ENCODE results near the gene HOXC6.

Gene HOXC6

DNA sequence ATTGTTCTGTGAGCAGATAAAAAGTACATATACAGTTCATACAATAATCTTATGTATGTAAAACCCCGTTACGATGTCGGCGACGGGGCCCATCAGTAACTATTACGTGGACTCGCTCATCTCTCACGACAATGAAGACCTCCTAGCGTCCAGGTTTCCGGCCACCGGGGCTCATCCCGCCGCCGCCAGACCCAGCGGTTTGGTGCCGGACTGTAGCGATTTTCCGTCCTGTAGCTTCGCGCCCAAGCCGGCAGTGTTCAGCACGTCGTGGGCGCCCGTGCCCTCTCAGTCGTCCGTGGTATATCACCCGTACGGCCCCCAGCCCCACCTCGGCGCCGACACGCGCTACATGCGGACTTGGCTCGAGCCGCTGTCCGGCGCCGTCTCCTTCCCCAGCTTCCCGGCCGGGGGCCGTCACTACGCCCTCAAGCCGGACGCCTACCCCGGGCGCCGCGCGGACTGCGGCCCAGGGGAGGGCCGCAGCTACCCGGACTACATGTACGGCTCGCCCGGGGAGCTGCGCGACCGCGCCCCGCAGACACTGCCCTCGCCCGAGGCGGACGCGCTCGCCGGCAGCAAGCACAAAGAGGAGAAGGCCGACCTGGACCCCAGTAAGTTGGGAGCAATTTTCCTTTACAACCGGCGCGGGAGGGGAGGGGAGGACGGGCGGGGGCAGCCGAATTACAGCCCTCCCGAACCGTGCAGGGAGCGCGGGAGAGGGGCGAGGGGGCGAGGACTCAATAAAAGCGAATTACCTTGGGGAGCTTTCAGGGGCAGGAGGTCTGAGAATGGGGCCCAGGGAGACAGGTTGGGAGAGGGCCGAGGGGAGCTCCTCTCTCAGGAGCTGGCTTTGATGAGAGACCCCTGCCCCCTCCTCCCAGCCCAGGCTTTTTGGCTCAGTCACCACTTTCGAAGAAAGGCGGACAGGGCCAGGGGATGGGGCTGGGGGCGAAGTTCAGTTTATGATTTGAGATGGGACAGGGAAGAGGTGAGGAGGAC lies 27.8 kb upstream of the HOXC6 start, which contains the start of gene HOXC9:
TSS of gene HOXC9 (plus strand) at position 46 of the 999 bp plus-strand sequence. CDS start at position 74, 28 bp downstream.
- DNase-seq (ENCODE audit: insufficient read length, low spot score), result no peak
- TF ChIP-seq, protein P1, sequence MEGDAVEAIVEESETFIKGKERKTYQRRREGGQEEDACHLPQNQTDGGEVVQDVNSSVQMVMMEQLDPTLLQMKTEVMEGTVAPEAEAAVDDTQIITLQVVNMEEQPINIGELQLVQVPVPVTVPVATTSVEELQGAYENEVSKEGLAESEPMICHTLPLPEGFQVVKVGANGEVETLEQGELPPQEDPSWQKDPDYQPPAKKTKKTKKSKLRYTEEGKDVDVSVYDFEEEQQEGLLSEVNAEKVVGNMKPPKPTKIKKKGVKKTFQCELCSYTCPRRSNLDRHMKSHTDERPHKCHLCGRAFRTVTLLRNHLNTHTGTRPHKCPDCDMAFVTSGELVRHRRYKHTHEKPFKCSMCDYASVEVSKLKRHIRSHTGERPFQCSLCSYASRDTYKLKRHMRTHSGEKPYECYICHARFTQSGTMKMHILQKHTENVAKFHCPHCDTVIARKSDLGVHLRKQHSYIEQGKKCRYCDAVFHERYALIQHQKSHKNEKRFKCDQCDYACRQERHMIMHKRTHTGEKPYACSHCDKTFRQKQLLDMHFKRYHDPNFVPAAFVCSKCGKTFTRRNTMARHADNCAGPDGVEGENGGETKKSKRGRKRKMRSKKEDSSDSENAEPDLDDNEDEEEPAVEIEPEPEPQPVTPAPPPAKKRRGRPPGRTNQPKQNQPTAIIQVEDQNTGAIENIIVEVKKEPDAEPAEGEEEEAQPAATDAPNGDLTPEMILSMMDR (IDR thresholded peaks at IDR 0.05; ENCODE audit: insufficient read depth, missing control alignments), result no peak
- FAIRE-seq, result no peak

DNA sequence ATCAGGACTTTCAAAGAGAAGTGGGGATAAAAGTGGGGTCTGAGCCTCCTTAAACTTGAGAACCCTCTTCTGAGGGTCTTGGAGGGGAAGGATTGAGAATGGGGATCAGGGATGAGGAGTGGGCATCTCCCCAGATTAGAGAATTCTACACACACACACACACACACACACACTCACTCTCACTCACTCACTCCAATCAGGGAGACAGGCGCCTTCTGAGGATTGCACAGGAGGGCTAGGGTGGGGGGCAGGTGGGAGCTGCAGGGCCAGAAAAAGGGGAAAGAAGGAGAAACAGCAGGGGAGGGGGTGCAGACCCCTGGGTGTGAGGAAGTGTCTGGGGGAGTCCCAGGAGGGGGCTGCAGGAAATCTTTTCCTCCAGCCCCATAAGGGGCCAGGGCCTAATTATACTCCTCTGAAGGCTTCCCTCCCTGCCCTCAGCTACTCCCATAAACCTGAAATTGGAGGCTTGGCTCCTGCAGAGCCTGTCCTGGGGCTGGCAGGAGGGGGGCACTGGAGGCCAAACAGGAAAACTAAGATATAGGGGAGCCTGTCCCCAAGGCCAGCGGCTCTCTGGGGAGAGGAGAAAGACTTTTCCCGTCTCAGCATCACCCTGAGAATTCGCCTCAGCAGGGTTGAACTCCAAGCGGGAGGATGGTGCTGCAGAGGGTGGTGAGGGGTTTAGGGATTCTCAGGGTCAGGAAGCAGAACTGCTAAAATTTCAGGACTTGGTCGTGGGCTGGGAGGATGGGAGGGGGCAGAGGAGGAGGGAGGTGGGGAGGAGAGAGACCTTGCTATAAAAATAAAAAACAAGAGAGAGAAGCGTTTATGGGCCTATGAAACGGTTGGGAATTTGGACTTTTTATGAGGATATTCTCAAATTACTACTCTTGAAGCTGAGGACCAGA lies 26.7 kb upstream of the HOXC6 start:
- DNase-seq (ENCODE audit: insufficient read length, low spot score), result no peak
- TF ChIP-seq, protein P1 (IDR thresholded peaks at IDR 0.05; ENCODE audit: insufficient read depth, missing control alignments), result no peak
- FAIRE-seq, result no peak

DNA sequence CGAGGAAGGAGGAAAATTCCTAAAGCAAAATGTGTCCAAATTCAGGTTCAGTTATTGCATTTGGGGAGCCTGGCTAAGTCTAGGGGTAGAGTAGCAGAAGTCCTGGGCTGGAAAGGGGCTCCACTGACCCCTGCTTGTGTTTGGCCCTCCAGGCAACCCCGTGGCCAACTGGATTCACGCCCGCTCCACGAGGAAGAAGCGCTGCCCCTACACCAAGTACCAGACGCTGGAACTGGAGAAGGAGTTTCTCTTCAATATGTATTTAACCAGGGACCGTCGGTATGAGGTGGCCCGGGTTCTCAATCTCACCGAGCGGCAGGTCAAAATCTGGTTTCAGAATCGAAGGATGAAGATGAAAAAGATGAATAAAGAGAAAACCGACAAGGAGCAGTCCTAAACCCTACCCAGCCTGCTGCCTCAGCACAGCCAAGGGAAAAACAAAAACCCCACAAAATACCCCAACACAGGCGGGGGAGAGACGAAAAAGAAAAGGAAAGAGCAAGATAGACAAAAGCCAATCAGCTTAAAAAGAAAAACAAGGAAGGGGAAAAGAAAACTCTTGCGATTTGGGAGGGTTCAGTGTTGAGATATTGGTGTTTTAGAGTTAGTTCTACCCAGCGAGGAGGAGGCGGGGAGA lies 25.8 kb upstream of the HOXC6 start:
- TF ChIP-seq, protein P1 (IDR thresholded peaks at IDR 0.05; ENCODE audit: insufficient read depth, missing control alignments), result no peak
- FAIRE-seq, result no peak
- DNase-seq (ENCODE audit: insufficient read length, low spot score), result no peak

DNA sequence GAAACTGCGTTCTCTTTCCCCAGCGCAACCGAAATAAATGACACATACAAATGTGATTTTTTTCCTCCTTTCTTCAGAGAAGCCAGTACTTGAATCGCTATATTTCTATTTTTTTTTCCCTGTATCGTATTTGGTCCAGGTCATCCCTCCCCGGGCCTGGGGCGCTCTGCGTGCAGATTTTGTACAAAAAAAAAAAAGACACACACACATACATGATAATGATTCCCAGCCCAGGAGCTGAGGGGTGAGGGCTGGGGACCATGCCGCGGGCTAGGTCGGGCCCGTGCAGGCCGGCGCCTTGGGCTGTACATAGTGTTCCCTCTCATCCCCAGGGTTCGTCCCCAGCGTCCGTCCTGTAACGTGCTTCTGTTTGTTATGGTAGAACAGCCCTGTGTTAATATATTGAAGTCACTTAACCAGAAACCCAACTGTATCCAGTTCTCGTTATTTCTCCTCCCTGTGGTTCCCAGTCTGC lies 25.3 kb upstream of the HOXC6 start:
- TF ChIP-seq, protein P1 (IDR thresholded peaks at IDR 0.05; ENCODE audit: insufficient read depth, missing control alignments), result no peak
- no peak for FAIRE-seq
- DNase-seq (ENCODE audit: insufficient read length, low spot score), result no peak

DNA sequence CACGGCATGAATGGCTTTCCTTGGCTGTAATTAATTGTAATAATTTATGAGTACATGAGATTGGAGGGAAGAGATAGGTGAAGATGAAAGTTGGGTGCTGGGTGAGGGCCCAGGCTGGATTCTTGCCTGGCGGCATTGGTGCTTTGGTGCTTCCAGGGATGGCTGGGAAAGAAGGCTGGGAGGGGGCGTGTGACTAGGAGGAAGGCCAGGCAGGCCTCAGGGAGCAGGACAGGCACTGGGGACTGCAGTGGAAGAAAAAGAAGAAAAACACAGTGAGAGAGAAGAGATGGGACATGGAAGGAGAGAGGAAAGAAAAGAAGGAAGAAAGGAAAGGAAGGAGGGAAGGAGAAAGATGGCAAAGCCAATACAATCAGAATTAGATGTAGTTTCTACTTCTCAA lies 24.6 kb upstream of the HOXC6 start:
- TF ChIP-seq, protein P1 (IDR thresholded peaks at IDR 0.05; ENCODE audit: insufficient read depth, missing control alignments), result no peak
- no peak for FAIRE-seq
- no peak for DNase-seq (ENCODE audit: insufficient read length, low spot score)

DNA sequence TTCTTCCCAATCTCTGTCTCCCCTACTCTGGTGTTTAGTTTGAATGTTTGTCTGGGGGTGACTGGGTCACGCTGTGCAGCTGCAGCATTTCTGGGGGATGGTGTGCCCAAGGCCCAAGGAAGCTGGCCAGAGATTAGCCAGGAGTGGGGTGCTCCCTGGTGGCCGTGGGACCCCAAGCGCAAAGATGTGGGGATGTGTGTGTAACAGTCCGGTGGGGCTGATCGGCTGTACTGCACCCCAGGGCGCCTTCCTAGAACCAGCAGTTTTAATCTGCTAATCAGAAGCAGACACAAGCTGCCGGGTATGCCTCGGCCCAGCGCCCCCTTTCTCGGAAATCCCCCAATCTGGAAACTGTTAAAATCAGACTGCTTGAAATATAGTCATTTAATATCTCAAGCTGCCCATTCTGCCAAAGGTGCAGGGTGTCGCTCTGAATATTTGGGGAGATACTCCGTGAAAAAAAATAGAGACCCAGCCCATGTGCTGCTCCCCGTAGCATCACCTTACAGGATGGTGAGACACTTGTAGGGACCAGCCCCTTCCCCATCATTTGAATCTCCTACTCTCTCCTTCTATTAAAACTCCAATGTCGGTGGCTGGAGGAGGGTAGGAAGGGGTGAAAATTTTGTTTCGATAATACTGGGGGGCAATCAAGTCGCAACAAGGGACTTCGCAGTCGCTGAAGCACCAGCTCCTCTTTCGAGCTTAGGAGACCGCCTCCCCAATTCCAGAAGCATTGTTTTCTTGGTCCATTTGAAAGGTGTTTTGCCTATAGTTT lies 24.0 kb upstream of the HOXC6 start:
- no peak for FAIRE-seq
- TF ChIP-seq, protein P1 (IDR thresholded peaks at IDR 0.05; ENCODE audit: insufficient read depth, missing control alignments), result no peak
- DNase-seq (ENCODE audit: insufficient read length, low spot score), result no peak

All from D721Med (cell line).